ENCODE results near the gene NTN3. TPM values are rescaled to one million over a fixed set of nuclear protein-coding genes. Genes with fewer than 3 reads are reported as not detected.
"Not testable (repeated sequence)": the region's sequence is repeated elsewhere in the genome, so short reads cannot be mapped to it uniquely, and the experiment has no call there.

NTN3 gene
- total and polyA plus RNA-seq, 8 donors = 1.7 to 6.7 (median 4.1) TPM; not detected in 1

- Histone ChIP-seq H3K36me3 (peaks cover 0 to 21% of the 10 kb centered on the region in 2 donors), H3K27me3 (no peaks in the 10 kb centered on the region), H3K4me1 (peaks cover 0 to 24% of the 10 kb centered on the region in 2 donors), H3K9me3 (no peaks in the 10 kb centered on the region), H3K4me3 (peak within 1 kb of the TSS; percentile 91 to 95), H3K27ac (peak within 1 kb of the TSS; percentile 64 to 70)
- DNase-seq (peak; percentile 96 to 99 (median 98)), ATAC-seq (peak; percentile 98)
- TF ChIP-seq CTCF (IDR thresholded peaks at IDR 0.05) = peak in 1 of 2 donors; percentile 18
- intact Hi-C loops (cut with DNase I) = no loop called here
These were observed 41.9 kb upstream of the NTN3 start, which contains the start of gene CCNF for GRCh38 chr16:2429034-2429770. CCNF (plus strand) TSS chr16:2429447; CDS start chr16:2429482, 35 bp downstream.

- DNase-seq = peak in 2 of 4 donors; percentile 11 to 37
- peak in 1 of 2 donors; percentile 2 for TF ChIP-seq CTCF (IDR thresholded peaks at IDR 0.05)
- intact Hi-C loops (cut with DNase I) = no loop called here
- peak; percentile 3 for ATAC-seq
- no peaks in the 10 kb centered on the region for H3K9me3 ChIP-seq
- peaks cover 0 to 24% of the 10 kb centered on the region in 2 donors for H3K4me1 ChIP-seq
- peak overlapping the region; percentile 88 to 95 for H3K4me3 ChIP-seq
- H3K27me3 ChIP-seq = no peaks in the 10 kb centered on the region
- peaks cover 0 to 23% of the 10 kb centered on the region in 2 donors for H3K36me3 ChIP-seq
- H3K27ac ChIP-seq = peak overlapping the region in 1 of 2 donors; percentile 45
These were observed 41.1 kb upstream of the NTN3 start for GRCh38 chr16:2429771-2430663.

GRCh38 chr16:2432286-2432685 lies 38.8 kb upstream of the NTN3 start:
- Histone ChIP-seq H3K27ac (no peak overlapping the region), H3K9me3 (no peaks in the 10 kb centered on the region), H3K36me3 (peaks cover 0 to 40% of the 10 kb centered on the region in 2 donors), H3K4me3 (no peak overlapping the region), H3K4me1 (peaks cover 0 to 24% of the 10 kb centered on the region in 2 donors), H3K27me3 (no peaks in the 10 kb centered on the region)
- DNase-seq (no peak), ATAC-seq (no peak)
- TF ChIP-seq CTCF (IDR thresholded peaks at IDR 0.05) = no peak
- intact Hi-C loops (cut with DNase I) = no loop called here

DNA sequence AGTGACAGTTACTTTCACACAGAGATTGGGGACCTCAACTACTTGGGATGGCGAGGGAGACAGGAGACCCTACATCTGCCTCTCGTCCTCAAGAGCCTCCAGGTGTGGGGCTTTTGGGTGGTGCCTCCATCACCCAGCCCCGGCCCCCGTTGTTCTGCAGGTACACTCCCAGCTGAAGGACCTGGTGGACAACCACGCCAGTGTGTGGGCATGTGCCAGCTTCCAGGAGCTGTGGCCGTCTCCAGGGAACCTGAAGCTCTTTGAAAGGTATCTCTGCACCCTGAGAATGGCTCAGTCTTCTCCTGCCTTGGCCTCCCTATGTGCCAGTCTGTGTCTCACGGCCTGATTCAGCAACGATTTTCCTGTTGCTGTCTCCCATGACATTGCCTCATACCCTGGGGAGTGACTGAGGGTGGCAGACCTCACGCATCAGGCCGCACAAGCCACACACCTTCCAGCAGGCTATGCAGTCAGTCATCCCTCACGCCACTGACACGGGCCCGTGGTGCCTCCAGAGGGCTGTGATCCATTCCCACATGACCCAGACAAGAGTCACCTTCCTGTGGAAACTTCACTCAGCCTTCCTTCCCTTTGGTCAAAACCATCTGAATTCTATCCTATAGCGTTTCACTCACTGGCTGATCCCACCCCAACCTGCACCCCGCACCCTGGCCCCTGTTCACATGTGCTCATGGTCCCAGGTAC lies 38.1 kb upstream of the NTN3 start:
- Histone ChIP-seq H3K27me3 (no peaks in the 10 kb centered on the region), H3K36me3 (peaks cover 0 to 46% of the 10 kb centered on the region in 2 donors), H3K27ac (no peak overlapping the region), H3K9me3 (no peaks in the 10 kb centered on the region), H3K4me1 (peaks cover 0 to 23% of the 10 kb centered on the region in 2 donors), H3K4me3 (no peak overlapping the region)
- intact Hi-C loops (cut with DNase I) = no loop called here
- TF ChIP-seq CTCF (IDR thresholded peaks at IDR 0.05) = no peak
- DNase-seq (no peak), ATAC-seq (no peak)

- H3K9me3 ChIP-seq; H3K4me3 ChIP-seq; intact Hi-C loops (cut with DNase I); H3K27me3 ChIP-seq; H3K4me1 ChIP-seq; H3K27ac ChIP-seq; ATAC-seq; DNase-seq: not testable (repeated sequence)
- peaks cover 0 to 66% of the 10 kb centered on the region in 2 donors for H3K36me3 ChIP-seq
These were observed 35.9 kb upstream of the NTN3 start for GRCh38 chr16:2435236-2435635.

All from left lung (tissue), 10 donors.